Activated CD4-positive, CD25-positive, alpha-beta regulatory T cell treated with anti-CD3 and anti-CD28 coated beads, Interleukin-2, amount 50 U/mL, for 72 hours (primary cell): ENCODE results near the gene ADAMTS6.
A peak's percentile ranks its signal among the peaks of the same experiment; 100 is the strongest.
"Not testable (repeated sequence)": the region's sequence is repeated elsewhere in the genome, so short reads cannot be mapped to it uniquely, and the experiment has no call there.

Source experiments
- DNase-seq: peaks from one replicate; pipeline ENCODE4 v3.0.0; 2021

ADAMTS6 gene, protein sequence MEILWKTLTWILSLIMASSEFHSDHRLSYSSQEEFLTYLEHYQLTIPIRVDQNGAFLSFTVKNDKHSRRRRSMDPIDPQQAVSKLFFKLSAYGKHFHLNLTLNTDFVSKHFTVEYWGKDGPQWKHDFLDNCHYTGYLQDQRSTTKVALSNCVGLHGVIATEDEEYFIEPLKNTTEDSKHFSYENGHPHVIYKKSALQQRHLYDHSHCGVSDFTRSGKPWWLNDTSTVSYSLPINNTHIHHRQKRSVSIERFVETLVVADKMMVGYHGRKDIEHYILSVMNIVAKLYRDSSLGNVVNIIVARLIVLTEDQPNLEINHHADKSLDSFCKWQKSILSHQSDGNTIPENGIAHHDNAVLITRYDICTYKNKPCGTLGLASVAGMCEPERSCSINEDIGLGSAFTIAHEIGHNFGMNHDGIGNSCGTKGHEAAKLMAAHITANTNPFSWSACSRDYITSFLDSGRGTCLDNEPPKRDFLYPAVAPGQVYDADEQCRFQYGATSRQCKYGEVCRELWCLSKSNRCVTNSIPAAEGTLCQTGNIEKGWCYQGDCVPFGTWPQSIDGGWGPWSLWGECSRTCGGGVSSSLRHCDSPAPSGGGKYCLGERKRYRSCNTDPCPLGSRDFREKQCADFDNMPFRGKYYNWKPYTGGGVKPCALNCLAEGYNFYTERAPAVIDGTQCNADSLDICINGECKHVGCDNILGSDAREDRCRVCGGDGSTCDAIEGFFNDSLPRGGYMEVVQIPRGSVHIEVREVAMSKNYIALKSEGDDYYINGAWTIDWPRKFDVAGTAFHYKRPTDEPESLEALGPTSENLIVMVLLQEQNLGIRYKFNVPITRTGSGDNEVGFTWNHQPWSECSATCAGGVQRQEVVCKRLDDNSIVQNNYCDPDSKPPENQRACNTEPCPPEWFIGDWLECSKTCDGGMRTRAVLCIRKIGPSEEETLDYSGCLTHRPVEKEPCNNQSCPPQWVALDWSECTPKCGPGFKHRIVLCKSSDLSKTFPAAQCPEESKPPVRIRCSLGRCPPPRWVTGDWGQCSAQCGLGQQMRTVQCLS (N-terminal part only)

DNA sequence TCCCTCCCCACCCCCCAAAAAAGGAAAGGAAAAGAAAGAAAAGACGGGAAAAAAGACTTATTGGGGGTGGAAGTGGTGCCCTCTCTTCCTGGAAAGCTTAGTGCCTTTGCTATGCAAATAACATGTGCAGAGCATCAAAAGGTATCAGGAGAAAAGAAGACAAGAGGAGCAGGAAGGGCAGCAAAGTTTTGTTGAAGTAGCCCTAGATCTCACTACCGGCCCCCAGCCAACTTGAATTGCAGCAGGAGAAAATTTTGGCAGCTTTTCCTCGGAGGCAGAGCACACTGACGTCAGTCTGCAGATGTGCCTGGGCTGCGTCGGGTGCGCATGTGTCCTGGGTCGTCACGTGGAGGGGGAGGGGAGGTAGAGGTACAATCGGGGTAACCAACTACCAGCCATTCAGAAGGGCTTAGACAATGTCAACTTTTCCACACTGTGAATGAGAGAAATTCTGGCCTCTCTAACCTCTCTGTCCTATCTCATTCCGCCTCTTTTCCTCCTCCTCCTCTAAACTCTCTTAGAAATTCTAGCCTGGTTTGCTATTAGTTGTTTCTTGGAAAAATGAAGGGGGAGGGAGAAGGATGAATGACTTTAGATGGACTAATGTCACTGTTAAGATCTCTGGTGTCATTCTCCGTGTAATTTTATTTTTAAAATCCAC is at the start of gene ADAMTS6:
TSS of gene ADAMTS6 (minus strand) at position 286 of the 661 bp plus-strand sequence. CDS start 8,247 bp downstream, outside the sequence.
- peak; percentile 71 for DNase-seq

DNA sequence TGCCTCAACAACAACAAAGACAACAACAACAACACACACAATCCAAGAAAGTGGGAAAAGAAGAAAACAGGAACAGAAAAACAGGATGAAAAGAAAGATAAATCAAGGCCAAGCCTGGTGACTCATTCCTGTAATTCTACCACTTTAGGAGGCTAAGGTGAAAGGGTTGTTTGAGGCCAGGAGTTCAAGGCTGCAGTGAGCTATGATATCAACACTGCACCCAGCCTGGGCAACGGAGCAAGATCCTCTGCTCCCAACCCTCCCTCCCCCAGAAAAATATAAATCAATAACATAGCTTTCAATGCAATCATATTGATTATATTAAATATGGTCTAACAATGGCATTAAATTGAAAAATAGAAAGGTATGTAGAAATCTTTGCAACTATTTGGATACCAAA is 49.2 kb upstream of the ADAMTS6 start:
- DNase-seq: no peak

DNA sequence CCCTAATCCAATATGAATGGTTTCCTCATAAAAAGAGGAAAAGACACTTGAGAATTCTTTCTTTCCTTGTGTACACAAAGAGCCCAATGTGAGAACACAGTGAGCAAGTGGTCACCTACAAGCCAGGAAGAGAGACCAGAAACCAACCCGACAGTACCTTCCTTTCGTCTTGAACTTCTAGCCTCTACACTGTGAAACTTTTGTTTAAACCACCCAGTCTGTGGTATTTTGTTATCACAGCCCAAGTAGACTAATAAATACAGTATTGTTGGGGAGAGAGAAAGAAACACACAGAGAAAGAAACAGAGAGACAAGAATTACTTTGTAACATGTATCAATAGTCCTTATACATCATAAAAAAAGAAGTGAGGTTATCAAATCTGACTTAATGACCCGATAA is 44.0 kb upstream of the ADAMTS6 start:
- DNase-seq: no peak

DNA sequence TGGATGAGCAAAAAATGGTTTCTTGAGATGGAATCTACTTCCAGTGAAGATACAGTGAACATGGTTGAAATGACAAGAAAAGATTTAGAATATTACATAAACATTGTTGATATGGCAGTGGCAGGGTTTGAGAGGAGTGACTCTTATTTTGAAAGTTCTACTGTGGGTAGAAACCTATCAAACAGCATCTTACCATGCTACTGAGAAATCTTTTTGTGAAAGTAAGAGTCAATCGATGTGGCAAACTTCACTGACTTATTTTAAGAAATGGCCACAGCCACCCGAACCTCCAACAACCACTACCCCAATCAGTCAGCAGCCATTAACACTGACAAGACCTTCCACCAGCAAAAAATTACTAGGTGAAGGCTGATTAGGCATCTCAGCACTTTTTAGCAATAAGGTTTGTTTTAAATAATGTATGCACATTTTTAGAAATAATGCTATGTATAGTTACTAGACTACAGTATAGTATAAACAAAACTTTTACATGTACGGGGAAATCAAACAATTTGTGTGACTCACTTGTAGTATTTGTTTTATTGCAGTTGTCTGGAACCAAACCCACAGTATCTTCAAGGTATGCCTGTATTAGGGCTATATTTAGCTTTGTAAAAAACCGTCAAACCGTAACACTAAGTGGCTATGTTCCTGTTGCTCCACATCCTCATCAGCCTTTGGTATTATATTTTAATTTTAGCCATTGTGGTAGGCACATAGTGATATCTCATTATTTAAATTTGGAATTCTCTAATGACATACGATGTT is 30.6 kb upstream of the ADAMTS6 start:
- no peak for DNase-seq

DNA sequence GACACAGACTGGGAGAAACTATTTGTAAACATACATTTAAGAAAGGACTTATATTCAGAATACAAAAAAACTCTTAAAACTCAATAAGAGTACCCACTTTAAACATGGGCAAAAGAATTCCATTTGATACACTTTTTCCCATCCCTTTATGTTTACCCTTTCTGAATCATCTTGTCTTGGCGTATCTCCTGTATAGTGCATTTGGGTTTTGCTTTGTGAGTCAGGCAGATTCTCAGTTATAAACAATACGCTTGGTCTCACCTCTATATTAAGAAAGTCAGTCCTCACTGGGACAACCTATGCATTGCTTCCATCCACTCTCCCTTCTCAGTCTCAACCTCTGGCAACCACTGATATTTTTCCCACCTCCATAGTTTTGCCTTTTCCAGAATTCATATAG is 27.3 kb upstream of the ADAMTS6 start:
- no peak for DNase-seq

DNA sequence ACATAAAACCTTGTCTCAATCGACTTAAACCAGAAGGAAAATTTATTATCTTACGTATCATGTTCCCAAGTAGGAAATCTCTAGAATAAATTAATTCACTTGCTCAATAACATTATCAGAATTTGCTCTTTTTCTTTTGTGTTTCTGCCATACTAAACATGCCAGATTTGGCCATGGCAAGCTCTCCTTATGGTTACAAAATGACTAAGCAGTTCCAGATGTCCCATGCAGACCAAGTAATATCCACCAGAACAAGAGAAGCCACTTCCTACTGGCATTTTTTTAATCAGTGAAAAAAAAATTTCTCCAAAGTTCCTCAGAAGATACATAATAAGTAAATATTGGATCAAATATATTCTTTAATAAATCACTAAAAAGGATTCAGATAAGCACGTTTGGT is 25.2 kb upstream of the ADAMTS6 start:
- DNase-seq: no peak

DNA sequence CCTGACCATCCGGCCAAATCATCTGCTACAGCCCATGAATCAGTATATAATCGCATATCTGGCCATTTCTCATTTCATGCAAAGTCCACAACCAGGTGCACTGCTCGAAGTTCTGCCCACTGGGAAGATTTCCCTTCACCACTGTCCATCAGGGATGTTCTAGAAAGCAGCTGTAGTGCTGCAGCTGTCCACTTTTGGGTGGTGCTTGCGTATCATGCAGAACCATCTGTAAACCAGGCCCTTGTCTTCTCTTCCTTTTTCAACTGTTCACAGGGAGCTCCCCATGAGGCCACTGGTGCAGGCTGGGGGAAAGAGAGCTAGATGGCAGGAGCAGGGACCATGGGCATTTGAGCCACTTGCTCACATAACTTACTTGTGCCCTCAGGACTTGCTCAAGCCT is 7.4 kb upstream of the ADAMTS6 start:
- no peak for DNase-seq

DNA sequence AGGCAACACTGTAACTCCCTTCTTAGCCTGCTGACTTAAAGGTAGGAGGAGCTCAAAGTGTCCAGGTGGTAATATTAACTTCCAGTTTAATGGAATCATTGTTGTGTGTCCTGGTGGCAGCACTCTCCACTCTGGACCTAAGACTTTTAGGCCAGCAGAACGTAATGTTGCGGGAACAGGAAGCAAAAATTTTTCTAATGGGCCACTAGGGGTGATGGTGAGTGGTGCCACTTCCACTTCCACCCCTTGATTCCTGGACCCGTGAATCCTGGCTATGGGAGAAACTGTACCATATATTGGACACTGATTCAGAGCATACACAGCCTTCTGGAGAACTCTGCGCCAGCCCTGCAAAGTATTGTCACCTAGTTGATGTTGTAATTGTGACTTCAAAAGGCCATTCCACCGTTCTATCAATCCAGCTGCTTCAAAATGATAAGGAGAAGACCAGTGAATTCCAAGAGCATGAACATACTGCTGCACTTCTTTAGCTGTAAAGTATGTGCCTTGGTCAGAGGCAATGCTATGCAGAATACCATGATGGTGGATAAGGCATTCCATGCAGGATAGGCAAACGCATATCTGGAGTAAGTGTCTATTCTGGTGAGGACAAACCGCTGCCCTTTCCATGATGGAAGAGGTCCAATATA is 6.4 kb upstream of the ADAMTS6 start:
- not testable (repeated sequence) for DNase-seq

DNA sequence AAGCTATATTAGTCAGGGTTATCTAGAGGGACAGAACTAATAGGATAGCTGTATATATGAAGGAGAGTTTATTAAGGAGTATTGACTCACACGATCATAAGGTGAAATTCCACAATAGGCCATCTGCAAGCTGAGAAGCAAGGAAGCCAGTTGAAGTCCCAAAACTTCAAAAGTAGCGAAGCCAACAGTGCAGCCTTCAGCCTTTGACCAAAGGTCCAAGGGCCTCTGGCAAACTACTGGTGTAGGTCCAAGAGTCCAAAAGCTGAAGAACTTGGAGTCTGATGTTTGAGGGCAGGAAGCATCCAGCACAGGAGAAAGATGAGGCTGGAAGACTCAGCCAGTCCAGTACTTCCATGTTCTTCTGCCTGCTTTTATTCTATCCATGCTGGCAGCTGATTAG is 5.1 kb upstream of the ADAMTS6 start:
- not testable (repeated sequence) for DNase-seq

DNA sequence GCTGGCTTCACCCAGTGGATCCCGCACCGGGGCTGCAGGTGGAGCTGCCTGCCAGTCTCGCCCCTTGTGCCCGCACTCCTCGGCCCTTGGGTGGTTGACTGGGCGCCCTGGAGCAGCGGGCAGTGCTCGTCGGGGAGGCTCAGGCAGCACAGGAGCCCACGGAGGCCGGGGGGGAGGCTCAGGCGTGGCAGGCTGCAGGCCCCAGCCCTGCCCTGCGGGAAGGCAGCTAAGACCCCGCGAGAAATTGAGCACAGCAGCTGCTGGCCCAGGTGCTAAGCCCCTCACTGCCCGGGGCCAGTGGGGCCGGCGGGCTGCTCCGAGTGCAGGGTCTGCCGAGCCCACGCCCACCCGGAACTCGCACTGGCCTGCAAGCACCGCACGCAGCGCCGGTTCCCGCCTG is 3.7 kb upstream of the ADAMTS6 start:
- no peak for DNase-seq

DNA sequence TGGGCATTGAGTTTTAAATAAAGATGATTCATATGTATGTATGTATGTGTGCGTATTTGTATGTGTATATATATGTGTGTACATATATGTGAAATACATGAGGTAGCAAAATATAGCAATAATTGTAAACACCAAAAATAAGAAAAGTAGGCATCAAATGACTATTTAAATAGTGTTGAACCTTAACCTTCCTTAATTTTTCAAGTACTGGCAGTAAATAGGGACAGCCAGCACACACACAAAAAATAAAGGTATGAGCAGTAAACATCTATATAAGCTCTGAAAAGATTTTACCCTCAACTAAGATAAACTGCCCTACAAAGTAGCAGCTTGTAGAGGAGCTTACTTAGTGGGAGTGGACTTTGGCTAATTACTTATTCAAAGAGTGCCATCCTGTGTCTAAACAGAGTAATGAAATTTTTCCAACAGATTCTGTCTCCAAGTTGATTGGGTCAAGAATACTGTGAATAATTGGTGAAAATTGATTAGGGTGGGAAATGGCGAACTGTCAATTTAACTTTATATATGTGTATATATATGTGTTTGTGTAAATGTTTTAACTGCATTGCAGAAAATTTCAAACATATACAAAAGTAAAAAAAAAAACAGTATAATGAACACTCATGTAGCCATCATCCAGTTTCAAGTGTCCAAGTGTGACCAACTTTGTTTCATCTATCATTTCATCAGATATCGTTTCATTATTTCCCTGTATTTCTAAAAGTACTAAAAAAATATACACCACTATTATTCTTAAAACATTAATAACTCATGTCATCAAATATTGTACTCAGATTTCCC is 2.0 kb upstream of the ADAMTS6 start:
- no peak for DNase-seq

DNA sequence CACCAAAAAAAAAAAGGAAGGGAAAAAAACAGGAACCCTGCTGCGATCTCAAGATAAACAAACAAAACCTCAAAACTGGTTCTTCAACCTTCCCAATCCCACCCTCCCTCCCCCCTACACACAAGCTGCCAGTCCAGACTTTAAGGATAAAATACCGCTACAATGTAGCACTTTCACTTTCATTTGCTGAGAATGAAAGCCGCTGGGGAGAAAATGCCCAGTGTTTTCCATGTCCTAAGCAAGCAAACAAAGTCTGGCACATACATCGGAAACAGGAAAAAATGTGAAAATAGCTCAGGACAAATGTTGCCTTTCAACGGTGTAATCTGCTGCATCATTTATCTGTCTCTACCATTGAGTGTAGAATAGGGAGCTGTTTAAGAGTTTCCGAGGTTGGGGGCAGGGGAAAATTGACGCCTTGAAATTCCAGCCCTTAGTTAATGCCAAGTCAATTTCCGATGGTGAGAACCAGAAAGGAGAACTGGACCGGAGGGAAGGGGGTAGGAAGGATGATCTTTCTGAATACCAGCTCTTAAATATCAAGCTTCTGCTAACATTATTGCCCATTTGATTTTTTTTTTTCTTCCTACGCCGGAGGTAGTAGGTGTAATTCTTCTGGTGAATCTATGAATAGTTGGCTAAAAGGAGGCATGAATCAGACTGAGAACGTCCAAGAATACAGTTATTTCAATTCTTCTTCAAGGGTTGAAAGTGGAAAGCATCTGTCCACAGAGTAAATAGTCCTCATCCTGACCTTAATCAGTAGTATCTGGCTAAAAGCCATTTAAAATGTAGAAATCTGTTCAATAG is 1.2 kb upstream of the ADAMTS6 start:
- no peak for DNase-seq

DNA sequence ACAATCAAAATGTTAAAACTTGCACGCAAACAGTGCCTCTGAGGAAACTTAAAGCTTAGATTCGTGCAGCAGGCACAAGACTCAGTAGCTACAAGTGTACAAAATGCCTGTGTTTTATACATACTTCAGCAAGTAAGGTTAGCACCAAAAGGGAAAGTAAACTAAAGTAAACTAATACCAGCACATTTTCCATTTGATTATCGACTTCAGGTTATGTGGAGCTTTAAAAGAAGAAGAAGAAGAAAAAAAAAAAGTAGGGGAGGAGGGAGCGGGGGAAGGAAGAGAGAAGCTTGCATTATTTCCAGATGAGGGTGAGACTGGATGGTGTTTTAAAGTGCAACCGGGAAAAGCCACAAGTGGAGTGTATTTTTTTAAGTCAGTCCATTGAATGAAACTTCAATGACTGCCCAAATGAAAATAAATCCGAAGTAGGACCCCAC is 596 bp upstream of the ADAMTS6 start:
- DNase-seq: no peak

DNA sequence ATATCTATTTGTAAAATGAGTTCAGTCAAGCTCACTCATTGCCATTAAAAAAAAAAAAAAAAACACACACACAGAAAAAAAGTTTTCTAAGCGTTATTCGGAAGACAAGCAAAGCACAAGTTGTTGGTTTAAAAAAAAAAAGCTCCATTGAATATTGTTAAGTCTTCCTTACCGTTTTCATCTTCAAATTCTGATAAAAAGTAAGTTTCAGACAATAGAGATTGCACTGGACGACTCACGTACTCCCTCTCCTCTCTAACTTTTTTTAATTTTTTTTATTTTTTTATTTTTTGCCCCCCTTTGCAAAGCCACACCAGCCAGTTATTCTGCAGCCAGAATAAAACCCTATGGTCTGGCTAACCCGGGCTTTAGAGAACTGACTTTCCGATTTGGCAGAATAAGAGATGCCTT is 544 bp downstream of the ADAMTS6 start:
- no peak for DNase-seq

DNA sequence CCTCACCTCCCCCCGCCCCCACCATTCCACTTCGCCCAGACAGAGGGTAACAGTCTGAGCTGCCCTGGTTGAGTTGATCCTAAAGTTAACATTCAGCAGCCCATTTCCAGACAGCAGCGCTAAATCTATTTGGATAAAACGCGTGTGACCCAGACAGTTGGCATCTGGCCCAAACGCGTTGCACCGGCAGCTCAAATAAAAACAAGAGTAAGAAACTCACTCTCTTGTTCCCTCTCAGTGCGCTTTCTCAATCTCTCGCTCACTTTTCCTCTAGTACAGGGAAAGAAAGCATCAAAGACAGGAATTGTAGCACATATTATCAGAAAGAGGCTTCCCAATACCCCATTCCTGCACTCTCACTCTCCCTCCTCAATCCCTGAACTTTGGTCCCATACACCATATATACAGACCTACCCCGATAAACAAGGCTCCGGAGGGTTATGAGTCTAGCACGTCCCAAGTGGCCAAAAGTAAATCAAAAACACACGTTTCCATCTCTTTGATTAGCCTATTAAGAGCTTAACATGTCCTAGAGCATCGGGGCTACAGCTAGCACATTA is 1.3 kb downstream of the ADAMTS6 start:
- no peak for DNase-seq

DNA sequence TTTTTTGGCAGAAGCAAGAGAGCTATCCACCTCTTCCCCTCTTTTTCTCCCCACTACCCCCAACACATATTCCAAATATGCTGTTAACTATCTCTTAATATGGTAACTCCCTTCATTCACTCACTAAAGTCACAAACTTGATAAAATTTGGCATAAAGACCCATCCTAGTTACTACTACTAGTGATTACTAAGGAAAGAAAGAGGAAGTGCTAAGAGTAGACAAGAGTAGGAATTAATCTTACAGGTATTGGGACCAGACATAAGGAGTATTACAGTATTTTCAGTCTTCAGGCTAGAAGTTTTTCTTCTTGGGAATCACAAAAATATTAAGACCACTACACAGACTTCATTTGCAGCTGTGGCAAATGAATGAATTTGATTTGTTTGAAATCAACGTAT is 2.2 kb downstream of the ADAMTS6 start:
- DNase-seq: no peak

DNA sequence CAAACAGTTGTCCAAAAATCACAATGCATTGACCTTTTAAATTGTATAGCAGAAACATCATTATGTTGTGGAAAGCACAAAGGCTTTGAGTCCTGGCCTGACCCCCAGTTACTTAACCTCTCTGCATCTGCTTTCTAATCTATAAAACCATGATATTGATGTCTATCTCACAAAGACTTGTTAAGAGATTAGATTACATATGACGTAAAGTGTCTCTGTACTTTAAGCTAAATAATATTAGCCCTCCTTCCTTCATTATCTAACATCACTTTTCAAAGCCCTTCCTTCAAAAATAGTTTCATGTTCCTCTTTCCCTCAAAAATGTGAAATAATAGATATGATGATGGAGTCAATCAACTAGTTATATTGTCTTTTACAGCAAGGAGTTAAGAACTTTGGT is 3.4 kb downstream of the ADAMTS6 start:
- no peak for DNase-seq

DNA sequence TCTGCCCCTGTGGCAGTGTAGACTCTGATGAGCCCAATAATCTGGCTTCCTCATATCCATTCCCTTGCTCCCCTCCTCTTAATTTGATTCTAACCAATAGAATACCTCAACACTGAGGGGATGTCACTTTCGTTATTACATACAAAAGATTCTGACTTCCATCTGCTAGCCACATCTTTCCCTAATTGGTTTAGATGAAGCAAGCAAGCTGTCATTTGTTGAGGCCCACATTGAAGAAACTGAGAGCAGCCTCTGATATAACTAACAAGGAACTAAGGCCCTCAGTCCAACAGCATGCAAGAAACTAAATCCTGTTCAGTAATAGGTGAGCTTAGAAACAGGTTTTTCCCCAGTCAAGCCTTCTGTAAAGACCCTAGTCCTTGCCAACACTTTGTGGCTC is 5.8 kb downstream of the ADAMTS6 start:
- DNase-seq: no peak

DNA sequence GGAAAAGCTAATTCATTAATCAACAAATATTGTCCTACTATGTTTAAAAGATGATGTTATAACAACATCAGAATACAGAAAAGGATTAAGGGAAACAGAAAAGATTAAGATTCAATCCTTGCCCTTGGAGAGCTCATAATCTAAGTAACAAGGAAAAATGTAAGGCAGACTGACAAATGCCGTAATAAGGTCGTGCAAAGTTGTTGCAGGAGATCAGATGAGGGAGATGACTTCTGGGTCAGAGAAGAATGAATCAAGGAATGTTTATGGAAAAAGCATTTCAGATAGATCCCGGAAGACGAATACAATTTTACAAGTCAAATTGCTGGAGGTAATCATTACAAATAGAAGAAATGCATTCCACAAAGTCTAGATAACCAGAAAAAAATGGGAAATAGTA is 6.4 kb downstream of the ADAMTS6 start:
- DNase-seq: no peak
